ENCODE data around the gene TMEM183A. TPM values are rescaled to one million over a fixed set of nuclear protein-coding genes. Genes with fewer than 3 reads are reported as not detected.

Gene TMEM183A
- polyA plus RNA-seq, 5 donors, result 67.8 to 74.0 (median 71.2) TPM

DNA sequence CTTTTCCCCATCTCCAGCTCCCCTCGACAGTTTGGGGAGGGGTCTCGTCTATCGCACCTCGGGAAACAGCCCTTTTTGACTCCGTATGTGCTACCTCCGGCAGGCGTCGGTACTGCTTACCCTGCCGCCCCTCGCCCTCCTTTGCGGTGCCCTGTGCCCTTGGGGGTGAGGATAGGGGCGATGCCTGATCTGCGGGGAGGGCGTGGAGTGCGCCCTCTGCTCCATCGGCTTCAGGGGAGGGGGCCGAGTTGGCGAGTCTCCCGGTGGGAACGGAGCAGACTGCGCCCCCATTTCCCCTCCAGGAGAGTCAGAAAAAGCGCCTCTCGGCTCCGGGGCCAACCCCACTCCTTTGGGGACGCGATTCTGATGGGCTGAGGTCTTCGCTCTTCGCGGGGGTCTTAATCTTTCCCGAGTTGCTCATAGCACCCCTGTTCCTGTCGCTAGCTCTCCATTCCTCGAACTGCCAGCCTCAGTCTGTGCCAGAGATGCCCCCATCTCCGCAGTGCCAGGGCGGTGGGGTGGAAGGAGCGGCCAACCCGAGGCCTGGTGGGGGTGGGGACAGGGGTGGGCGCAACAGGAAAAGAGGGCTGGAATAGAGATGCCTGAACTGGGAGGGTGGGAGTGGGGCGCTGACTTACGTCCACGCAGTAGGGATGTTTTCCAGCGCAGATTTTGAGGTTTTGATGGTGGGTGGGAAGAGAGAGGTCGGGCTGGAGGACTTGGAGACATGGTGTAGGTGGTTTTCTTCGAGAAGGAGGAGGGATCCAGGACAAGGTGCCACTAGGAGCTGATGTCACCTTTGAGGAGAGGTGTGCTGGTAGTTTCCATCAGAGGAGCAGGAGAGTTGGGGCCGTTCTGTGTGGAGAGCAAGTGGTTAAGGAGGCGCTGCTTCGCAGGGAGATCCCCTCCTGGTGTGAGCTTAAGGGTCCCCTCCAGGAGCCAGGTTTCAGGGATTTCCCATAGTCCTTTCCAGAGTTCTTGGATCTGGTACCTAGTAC, 19.8 kb downstream of the TMEM183A start:
- DNase-seq, result no peak

- DNase-seq, result no peak
Observed at GRCh38 chr1:203028067-203028783, 21.1 kb downstream of the TMEM183A start.

DNA sequence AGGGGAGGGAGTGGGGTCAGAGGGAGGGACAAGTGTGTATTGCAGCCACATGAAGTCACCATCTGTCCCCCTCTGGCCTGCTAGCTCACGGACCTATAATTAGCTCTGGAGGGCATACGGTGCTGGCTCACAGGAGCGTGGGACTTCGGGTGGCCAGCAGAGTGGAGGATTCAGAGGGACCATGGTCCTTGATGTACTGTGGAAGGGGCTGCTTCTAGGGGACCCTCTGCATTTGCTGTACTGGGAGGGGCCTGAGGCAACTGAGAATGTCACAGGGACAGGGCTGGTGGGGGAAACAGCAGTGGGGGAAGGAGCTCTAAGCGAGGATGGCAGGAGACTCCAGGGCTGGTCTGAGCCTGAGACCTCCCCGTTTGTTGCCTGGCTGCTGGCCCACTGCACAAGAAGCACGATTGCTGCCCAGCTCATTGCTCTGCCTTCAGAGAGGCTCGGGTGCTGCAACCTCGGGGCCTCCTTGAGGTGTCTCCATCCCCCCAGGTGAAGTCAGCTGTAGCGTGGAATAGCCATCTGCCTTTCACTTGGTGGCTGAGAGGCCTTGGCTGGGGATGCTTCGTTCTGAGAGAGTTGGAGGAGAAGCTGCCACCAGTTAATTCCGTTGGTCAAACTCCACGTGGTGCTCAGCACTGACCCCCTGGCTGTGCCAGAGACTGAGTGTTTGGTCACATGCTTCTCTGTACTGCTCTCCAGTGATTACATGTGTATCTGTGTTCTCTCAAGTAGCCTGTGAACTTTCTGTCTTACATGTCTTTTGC, 21.8 kb downstream of the TMEM183A start:
- no peak for DNase-seq

- DNase-seq, result no peak
Observed at GRCh38 chr1:203031467-203031866, 24.3 kb downstream of the TMEM183A start.

DNA sequence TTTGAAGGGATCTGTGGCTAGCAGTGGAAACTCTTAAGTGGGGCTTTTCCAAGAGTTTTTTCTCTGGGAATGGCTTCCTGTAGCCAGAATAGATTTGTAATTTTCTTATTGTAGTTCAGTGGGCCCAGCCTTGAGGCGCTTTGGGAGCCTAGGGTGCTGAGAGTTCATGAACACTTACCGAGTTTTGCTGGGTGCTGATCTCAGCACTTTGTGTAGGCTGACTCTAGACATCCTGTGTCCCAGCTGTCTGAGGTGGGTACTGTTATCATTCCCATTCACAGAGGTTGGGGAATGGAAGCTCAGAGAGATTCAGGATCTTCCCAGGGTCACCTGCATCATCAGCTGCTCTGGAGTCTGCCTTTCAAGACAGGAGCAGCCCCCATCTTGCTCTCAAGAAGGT, 26.1 kb downstream of the TMEM183A start:
- DNase-seq, result no peak

GRCh38 chr1:203033917-203034316, 26.7 kb downstream of the TMEM183A start:
- DNase-seq, result no peak

DNA sequence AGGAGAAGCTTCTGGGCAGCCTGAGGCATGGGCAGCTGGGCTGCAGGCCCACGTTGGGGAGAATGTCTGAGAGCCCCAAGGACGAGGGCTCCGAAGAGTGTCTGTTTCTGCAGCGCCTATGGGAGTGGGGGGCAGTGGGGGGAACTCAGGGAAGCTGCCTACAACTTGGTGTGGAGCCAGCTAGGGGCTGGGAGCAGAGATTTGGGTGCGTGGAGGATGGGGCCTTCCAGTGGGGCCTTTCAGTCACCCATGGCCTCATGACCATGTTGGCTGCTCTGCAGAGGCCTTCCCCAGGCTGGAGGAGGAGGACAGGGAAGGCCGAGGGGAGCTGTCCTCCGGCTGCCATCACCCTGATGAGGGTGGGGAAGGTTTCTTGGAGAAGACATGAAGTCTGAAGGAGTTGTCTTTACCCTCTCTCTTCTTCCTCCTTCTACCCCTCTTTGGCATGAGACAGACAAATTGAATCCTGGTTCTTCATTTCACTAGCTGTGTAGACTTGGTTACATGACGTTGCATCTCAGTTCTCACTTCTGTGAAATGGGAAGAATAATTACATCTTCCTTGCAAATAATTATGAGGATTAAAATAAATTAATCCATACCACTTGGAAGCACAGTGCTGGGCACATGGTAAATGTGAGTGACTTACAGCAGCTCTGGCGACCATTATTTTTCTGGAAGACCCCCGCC, 27.4 kb downstream of the TMEM183A start:
- DNase-seq, result no peak

DNA sequence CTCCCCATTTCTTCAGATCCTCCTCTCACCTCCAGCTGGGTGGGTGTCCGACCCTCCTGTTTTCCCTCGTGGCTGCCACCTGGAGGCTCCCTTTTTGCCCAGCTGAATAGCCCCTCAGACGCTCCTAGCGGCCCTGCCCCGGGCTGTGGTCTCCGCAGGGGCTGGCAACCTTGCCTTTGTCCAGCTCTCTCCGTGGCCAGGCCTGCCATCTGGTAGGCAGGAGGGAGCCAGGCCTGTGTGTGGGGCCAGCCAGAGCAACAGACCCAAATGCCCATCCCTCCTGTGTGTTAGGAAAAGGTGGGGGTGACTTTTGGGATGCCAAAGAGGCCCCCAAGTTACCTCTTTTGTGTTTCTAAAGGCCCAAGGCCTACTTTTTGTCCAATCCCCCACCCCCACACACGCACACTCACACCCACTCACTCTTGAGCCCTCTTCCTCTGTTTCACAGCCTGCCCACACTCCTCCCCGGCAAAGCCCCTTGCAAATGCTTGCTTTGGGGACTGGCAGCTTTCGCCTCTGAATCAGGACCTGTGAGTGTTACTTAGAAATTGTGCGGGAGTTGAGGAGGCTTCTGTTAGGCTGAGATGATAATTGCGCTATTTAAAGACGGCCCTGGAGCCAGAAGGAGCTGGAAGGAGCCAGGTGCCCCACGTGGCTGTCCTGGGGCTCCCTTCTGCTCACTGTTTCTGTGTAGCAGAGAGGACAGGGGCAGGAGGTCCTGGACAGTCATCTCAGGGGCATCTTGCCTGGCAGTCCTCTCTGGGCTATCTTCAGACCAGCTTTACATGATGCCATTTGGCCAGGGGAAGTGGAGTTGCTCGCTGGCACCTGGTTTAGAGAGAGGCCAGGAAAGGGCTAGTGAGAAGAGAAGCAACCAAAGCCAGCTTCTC, 28.2 kb downstream of the TMEM183A start:
- DNase-seq, result no peak

GRCh38 chr1:203036135-203036534, 29.0 kb downstream of the TMEM183A start:
- DNase-seq, result no peak

GRCh38 chr1:203036537-203036936, 29.4 kb downstream of the TMEM183A start:
- no peak for DNase-seq

- no peak for DNase-seq
Observed at GRCh38 chr1:203037509-203038190, 30.5 kb downstream of the TMEM183A start.

- no peak for DNase-seq
Observed at GRCh38 chr1:203038217-203038741, 31.1 kb downstream of the TMEM183A start.

DNA sequence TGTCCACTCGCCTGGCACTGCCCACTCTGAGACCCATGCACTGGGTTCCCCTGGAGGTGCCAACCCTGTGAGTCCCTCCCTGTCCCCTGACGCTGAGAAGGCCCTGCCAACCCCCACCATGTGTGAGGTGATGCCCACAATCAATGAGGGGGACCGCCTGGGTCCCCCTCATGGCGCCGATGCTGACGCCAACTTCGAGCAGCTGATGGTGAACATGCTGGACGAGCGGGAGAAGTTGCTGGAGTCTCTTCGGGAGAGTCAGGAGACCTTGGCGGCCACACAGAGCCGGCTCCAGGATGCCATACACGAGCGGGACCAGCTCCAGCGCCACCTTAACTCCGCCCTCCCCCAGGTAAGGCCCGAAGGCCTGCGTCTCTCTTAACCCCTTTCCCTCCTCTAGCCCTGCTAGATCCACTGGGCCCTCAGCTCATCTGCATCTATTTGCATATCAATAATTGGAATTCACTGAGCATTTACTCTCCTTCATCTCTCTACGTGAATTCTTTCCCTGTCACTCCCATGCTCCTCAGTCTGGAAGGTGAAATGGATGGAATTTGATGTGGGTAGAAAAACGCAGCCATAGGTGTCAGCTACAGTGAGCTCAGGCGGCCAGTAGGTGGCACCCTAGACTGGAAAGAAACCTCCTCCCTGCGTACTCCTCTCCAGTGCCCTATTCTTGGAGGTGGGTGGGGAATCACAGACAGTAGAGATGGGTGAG, 31.9 kb downstream of the TMEM183A start:
- peak; percentile 48 to 61 for DNase-seq

- DNase-seq, result no peak
Observed at GRCh38 chr1:203039609-203040512, 32.7 kb downstream of the TMEM183A start.

DNA sequence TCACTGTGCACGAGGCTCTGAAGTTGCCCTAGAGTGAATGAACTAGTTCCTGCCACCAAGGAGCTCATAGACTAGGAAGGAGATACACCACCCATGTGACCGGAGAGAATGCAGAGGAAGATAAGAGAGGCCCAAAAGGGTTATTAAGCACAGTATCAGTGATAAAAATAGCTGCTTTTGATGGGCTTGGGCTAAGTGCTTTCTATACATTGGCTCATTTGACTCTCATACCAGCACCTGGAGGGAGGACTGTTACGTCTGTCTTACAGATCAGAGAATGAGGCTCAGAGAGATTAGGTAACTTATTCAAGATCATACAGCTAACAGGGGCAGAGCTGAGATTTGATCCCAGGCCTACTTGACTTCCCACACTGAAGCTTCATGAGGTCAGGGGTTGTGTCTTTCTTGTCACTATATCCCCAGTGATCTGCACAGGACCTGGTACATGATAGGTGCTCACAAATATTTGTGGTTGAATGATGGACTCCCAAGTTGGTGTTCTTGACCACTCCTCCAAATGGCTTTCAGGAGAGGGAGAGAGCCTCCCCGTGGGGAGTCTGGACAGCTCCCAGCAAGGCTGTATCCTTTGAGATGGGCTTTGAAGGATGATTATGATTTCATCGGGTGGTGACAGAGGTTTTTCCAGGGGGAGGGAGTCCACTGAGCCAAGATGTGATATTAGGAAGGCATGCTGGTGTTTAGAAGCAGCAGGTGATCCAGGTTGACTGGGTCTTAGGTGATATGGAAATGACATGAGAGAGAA, 33.5 kb downstream of the TMEM183A start:
- DNase-seq, result no peak

GRCh38 chr1:203041351-203041932, 34.3 kb downstream of the TMEM183A start:
- no peak for DNase-seq

All from right lung (tissue), 5 donors.